GM21529 (cell line): ENCODE measurements around the gene ENKUR.
"Not testable (repeated sequence)": the region's sequence is repeated elsewhere in the genome, so short reads cannot be mapped to it uniquely, and the experiment has no call there.

Experiments used
- ATAC-seq: cut with Tn5 transposase; IDR thresholded peaks from one replicate; pipeline ENCODE4 v1.9.1; 2021; ENCODE audit not compliant: unreplicated experiment

Gene ENKUR

GRCh38 chr10:24979685-24980084 is 36.3 kb downstream of the ENKUR start:
- ATAC-seq = no peak

GRCh38 chr10:24974976-24975375 is 41.0 kb downstream of the ENKUR start:
- no peak for ATAC-seq

- no peak for ATAC-seq
These were observed 42.8 kb downstream of the ENKUR start for GRCh38 chr10:24973163-24973562.

GRCh38 chr10:24971374-24971773 is 44.6 kb downstream of the ENKUR start:
- ATAC-seq = no peak

GRCh38 chr10:24969841-24970281 is 46.1 kb downstream of the ENKUR start:
- no peak for ATAC-seq

GRCh38 chr10:24968951-24969350 is 47.0 kb downstream of the ENKUR start:
- ATAC-seq = not testable (repeated sequence)

GRCh38 chr10:24968349-24968748 is 47.6 kb downstream of the ENKUR start:
- no peak for ATAC-seq

GRCh38 chr10:24966962-24967481 is 48.9 kb downstream of the ENKUR start:
- no peak for ATAC-seq

- ATAC-seq = no peak
These were observed 50.9 kb downstream of the ENKUR start for GRCh38 chr10:24965051-24965450.

- no peak for ATAC-seq
These were observed 52.4 kb downstream of the ENKUR start for GRCh38 chr10:24963521-24964041.

- no peak for ATAC-seq
These were observed 53.0 kb downstream of the ENKUR start for GRCh38 chr10:24962995-24963394.

GRCh38 chr10:24961582-24961981 is 54.4 kb downstream of the ENKUR start:
- no peak for ATAC-seq

GRCh38 chr10:24959382-24959730 is 56.6 kb downstream of the ENKUR start:
- ATAC-seq = no peak

GRCh38 chr10:24958721-24959381 is 57.1 kb downstream of the ENKUR start:
- no peak for ATAC-seq

- ATAC-seq = no peak
These were observed 57.8 kb downstream of the ENKUR start for GRCh38 chr10:24958091-24958720.

GRCh38 chr10:24957624-24958051 is 58.3 kb downstream of the ENKUR start:
- ATAC-seq = not testable (repeated sequence)

- no peak for ATAC-seq
These were observed 62.3 kb downstream of the ENKUR start for GRCh38 chr10:24953675-24954074.

- ATAC-seq = peak; percentile 70
These were observed 63.0 kb downstream of the ENKUR start for GRCh38 chr10:24952707-24953645.

- peak; percentile 36 for ATAC-seq
These were observed 63.7 kb downstream of the ENKUR start, which contains the start of gene PRTFDC1 for GRCh38 chr10:24952143-24952706. Gene PRTFDC1, minus strand, starts transcription at chr10:24952606. Its CDS starts 31 bp downstream, at chr10:24952575.

- ATAC-seq = no peak
These were observed 64.5 kb downstream of the ENKUR start for GRCh38 chr10:24951201-24952142.
